Measurements from ENCODE around the gene TOMM40. TPM values are rescaled to one million over a fixed set of nuclear protein-coding genes. Genes with fewer than 3 reads are reported as not detected.
"Not testable (repeated sequence)": the region's sequence is repeated elsewhere in the genome, so short reads cannot be mapped to it uniquely, and the experiment has no call there.

TOMM40 gene
- total RNA-seq, 2 donors from 2014 or later: 55.3 to 165 TPM

- not testable (repeated sequence) for H3K9me3 Mint-ChIP-seq; H3K27ac Mint-ChIP-seq; ATAC-seq (replicated peaks); H3K36me3 Mint-ChIP-seq (ENCODE audit: low read depth); H3K4me1 Mint-ChIP-seq; H3K4me3 Mint-ChIP-seq; H3K27me3 Mint-ChIP-seq
Observed at GRCh38 chr19:44861576-44861975, 29.5 kb upstream of the TOMM40 start.

GRCh38 chr19:44863990-44864389, 27.1 kb upstream of the TOMM40 start:
- Mint-ChIP-seq H3K27me3 (no peaks in the 10 kb centered on the region), H3K27ac (no peak overlapping the region), H3K4me3 (no peak overlapping the region), H3K36me3 (ENCODE audit: low read depth) (no peaks in the 10 kb centered on the region), H3K9me3 (no peaks in the 10 kb centered on the region), H3K4me1 (no peaks in the 10 kb centered on the region)
- no peak for ATAC-seq (replicated peaks)

GRCh38 chr19:44865196-44865767, 25.8 kb upstream of the TOMM40 start:
- H3K4me1 Mint-ChIP-seq: no peaks in the 10 kb centered on the region
- no peaks in the 10 kb centered on the region for H3K9me3 Mint-ChIP-seq
- no peak overlapping the region for H3K27ac Mint-ChIP-seq
- no peak overlapping the region for H3K4me3 Mint-ChIP-seq
- H3K36me3 Mint-ChIP-seq (ENCODE audit: low read depth): no peaks in the 10 kb centered on the region
- H3K27me3 Mint-ChIP-seq: no peaks in the 10 kb centered on the region
- no peak for ATAC-seq (replicated peaks)

GRCh38 chr19:44866664-44867063, 24.4 kb upstream of the TOMM40 start:
- no peak for ATAC-seq (replicated peaks)
- no peaks in the 10 kb centered on the region for H3K36me3 Mint-ChIP-seq (ENCODE audit: low read depth)
- no peaks in the 10 kb centered on the region for H3K4me1 Mint-ChIP-seq
- no peak overlapping the region for H3K27ac Mint-ChIP-seq
- no peak overlapping the region for H3K4me3 Mint-ChIP-seq
- no peaks in the 10 kb centered on the region for H3K27me3 Mint-ChIP-seq
- H3K9me3 Mint-ChIP-seq: no peaks in the 10 kb centered on the region

- H3K9me3 Mint-ChIP-seq: no peaks in the 10 kb centered on the region
- H3K36me3 Mint-ChIP-seq (ENCODE audit: low read depth): no peaks in the 10 kb centered on the region
- H3K4me3 Mint-ChIP-seq: no peak overlapping the region
- no peak overlapping the region for H3K27ac Mint-ChIP-seq
- no peaks in the 10 kb centered on the region for H3K27me3 Mint-ChIP-seq
- ATAC-seq (replicated peaks): no peak
- H3K4me1 Mint-ChIP-seq: no peaks in the 10 kb centered on the region
Observed at GRCh38 chr19:44867578-44867977, 23.5 kb upstream of the TOMM40 start.

- Mint-ChIP-seq H3K36me3 (ENCODE audit: low read depth) (no peaks in the 10 kb centered on the region), H3K4me3 (no peak overlapping the region), H3K4me1 (no peaks in the 10 kb centered on the region), H3K27ac (peak overlapping the region; percentile 58), H3K9me3 (no peaks in the 10 kb centered on the region), H3K27me3 (no peaks in the 10 kb centered on the region)
- ATAC-seq (replicated peaks): no peak
Observed at GRCh38 chr19:44869733-44870470, 21.2 kb upstream of the TOMM40 start.

GRCh38 chr19:44871809-44872208, 19.2 kb upstream of the TOMM40 start:
- Mint-ChIP-seq H3K36me3 (ENCODE audit: low read depth) (no peaks in the 10 kb centered on the region), H3K4me3 (no peak overlapping the region), H3K27me3 (no peaks in the 10 kb centered on the region), H3K4me1 (peaks cover 6% of the 10 kb centered on the region), H3K9me3 (no peaks in the 10 kb centered on the region), H3K27ac (no peak overlapping the region)
- ATAC-seq (replicated peaks): no peak

- Mint-ChIP-seq H3K36me3 (ENCODE audit: low read depth) (no peaks in the 10 kb centered on the region), H3K9me3 (no peaks in the 10 kb centered on the region), H3K4me3 (no peak overlapping the region), H3K4me1 (peaks cover 11% of the 10 kb centered on the region), H3K27me3 (no peaks in the 10 kb centered on the region), H3K27ac (no peak overlapping the region)
- no peak for ATAC-seq (replicated peaks)
Observed at GRCh38 chr19:44872661-44873060, 18.4 kb upstream of the TOMM40 start.

- no peaks in the 10 kb centered on the region for H3K27me3 Mint-ChIP-seq
- H3K27ac Mint-ChIP-seq: no peak overlapping the region
Observed at GRCh38 chr19:44874317-44874716, 16.7 kb upstream of the TOMM40 start.

GRCh38 chr19:44875666-44876451, 15.2 kb upstream of the TOMM40 start:
- no peaks in the 10 kb centered on the region for H3K36me3 Mint-ChIP-seq (ENCODE audit: low read depth)
- H3K4me1 Mint-ChIP-seq: peaks cover 11% of the 10 kb centered on the region
- H3K9me3 Mint-ChIP-seq: no peaks in the 10 kb centered on the region
- peak overlapping the region; percentile 30 for H3K27ac Mint-ChIP-seq
- no peak overlapping the region for H3K4me3 Mint-ChIP-seq
- no peak for ATAC-seq (replicated peaks)
- no peaks in the 10 kb centered on the region for H3K27me3 Mint-ChIP-seq

More at GRCh38 chr19:44874317-44874716, 16.7 kb upstream of the TOMM40 start:
- H3K36me3 Mint-ChIP-seq (ENCODE audit: low read depth): no peaks in the 10 kb centered on the region
- H3K9me3 Mint-ChIP-seq: no peaks in the 10 kb centered on the region
- H3K4me1 Mint-ChIP-seq: peaks cover 11% of the 10 kb centered on the region
- no peak for ATAC-seq (replicated peaks)
- H3K4me3 Mint-ChIP-seq: no peak overlapping the region

GRCh38 chr19:44876930-44877535, 14.0 kb upstream of the TOMM40 start:
- no peak for ATAC-seq (replicated peaks)
- H3K4me3 Mint-ChIP-seq: no peak overlapping the region
- peaks cover 11% of the 10 kb centered on the region for H3K4me1 Mint-ChIP-seq
- no peaks in the 10 kb centered on the region for H3K36me3 Mint-ChIP-seq (ENCODE audit: low read depth)
- no peaks in the 10 kb centered on the region for H3K9me3 Mint-ChIP-seq
- peak overlapping the region; percentile 30 for H3K27ac Mint-ChIP-seq
- no peaks in the 10 kb centered on the region for H3K27me3 Mint-ChIP-seq

- no peak for ATAC-seq (replicated peaks)
- Mint-ChIP-seq H3K36me3 (ENCODE audit: low read depth) (no peaks in the 10 kb centered on the region), H3K4me3 (no peak overlapping the region), H3K4me1 (peaks cover 11% of the 10 kb centered on the region), H3K9me3 (no peaks in the 10 kb centered on the region), H3K27me3 (no peaks in the 10 kb centered on the region), H3K27ac (no peak overlapping the region)
Observed at GRCh38 chr19:44878120-44878865, 12.8 kb upstream of the TOMM40 start.

- H3K27me3 Mint-ChIP-seq: no peaks in the 10 kb centered on the region
- peaks cover 12% of the 10 kb centered on the region for H3K4me1 Mint-ChIP-seq
- no peak overlapping the region for H3K4me3 Mint-ChIP-seq
- no peak overlapping the region for H3K27ac Mint-ChIP-seq
- no peaks in the 10 kb centered on the region for H3K36me3 Mint-ChIP-seq (ENCODE audit: low read depth)
- no peaks in the 10 kb centered on the region for H3K9me3 Mint-ChIP-seq
- ATAC-seq (replicated peaks): no peak
Observed at GRCh38 chr19:44879309-44880065, 11.6 kb upstream of the TOMM40 start.

All from activated T-helper 17 cell treated with anti-CD3 and anti-CD28 coated beads, Interleukin-2, amount 50 U/mL, for 72 hours (primary cell).